Esophagus (tissue), 2 donors: ENCODE measurements around the gene PLD3. TPM values are rescaled to one million over a fixed set of nuclear protein-coding genes. Genes with fewer than 3 reads are reported as not detected.

ENCODE experiments used
- H3K27ac ChIP-seq, 2 donors: one replicate each; pipeline ENCODE4 v1.5.1; 2013; ENCODE audit warnings: low read depth in 2 of 2, mild to moderate bottlenecking in 2 of 2, inconsistent platforms in 1 of 2, low read length in 1 of 2, moderate library complexity in 1 of 2
- H3K27me3 ChIP-seq, 2 donors: one replicate each; pipeline ENCODE4 v1.6.1; 2013; ENCODE audit warnings: low read length in 2 of 2, control low read depth in 1 of 2, mild to moderate bottlenecking in 1 of 2; ENCODE audit not compliant: insufficient read depth in 2 of 2, control insufficient read depth in 1 of 2
- H3K36me3 ChIP-seq, 2 donors: one replicate each; pipeline ENCODE4 v1.6.1; 2013; ENCODE audit warnings: low read length in 1 of 2; ENCODE audit not compliant: control insufficient read depth in 2 of 2, insufficient read depth in 2 of 2
- H3K4me1 ChIP-seq, 2 donors: one replicate each; pipeline ENCODE4 v1.6.1; 2013; ENCODE audit warnings: low read length in 1 of 2; ENCODE audit not compliant: control insufficient read depth in 2 of 2, insufficient read depth in 2 of 2
- H3K4me3 ChIP-seq, 2 donors: one replicate each; pipeline ENCODE4 v1.5.1; 2013; ENCODE audit warnings: low read length in 2 of 2, mild to moderate bottlenecking in 2 of 2, low read depth in 1 of 2, moderate library complexity in 1 of 2
- H3K9me3 ChIP-seq, 2 donors: one replicate each; pipeline ENCODE4 v1.6.1; 2013; ENCODE audit warnings: mild to moderate bottlenecking in 2 of 2, low read depth in 1 of 2, low read length in 1 of 2, moderate library complexity in 1 of 2; ENCODE audit not compliant: control insufficient read depth in 2 of 2, insufficient read depth in 1 of 2
- WGBS, 2 donors: extraction: QIAGEN DNeasy Blood & Tissue Kit; methylation state at CpG; one replicate each; pipeline ENCODE4 v1.1.7; 2013; 5-methylcytosine and 5-hydroxymethylcytosine counted together
- polyA plus RNA-seq, 2 donors: library from polyadenylated mRNA; stranded (reverse); fragments of 200-250 nt; gene quantifications; one replicate each; pipeline ENCODE4 v1.2.3, GENCODE V29; 2013
- donor health status: healthy with polysubstance abuse.
- donor health status: Bipolar disorder and iron deficiency.

The PLD3 gene
- polyA plus RNA-seq, 2 donors: 46.6 to 60.1 TPM

DNA sequence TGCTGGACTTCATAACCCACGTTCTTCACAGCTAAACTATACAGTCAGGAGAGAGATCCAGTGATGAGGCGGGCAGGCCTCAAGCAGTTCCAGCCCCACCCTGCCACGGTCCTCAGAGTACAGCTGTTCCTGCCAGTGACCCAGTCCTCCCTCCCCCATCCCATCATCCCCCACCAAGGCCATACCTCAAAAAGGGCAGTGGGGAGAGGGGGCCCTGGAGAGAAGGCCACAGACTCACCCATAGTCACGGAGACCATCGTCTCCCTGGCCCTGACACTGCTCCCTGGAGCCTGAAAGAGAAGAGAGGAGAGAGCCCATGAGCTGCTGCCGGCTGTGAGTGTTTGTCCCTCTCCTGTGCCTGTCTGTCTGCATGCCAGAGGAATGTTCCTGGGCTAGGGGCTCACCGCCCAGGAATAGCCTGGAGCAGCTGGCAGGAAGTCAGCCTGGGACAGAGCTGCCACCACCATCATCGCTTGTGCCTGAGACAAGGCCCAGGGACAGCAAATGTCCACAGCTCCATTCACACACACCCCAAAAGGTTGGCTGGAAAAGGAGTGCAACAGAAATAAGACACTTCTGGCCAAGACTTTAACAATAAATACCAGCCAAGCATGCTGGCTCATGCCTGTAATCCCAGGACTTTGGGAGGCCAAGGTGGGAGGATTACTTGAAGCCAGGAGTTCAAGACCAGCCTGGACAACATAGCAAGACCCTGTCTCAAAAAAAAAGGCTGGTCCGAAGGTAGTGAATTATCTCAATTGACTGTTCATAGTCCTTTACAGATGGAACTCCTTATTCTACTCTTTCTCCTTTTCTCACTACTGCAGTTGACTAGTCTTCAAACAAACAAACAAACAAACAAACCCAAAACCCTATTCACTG is 6.7 kb upstream of the PLD3 start:
- Histone ChIP-seq H3K9me3 (no peaks in the 10 kb centered on the region), H3K27ac (peak overlapping the region; percentile 12 to 53), H3K36me3 (peaks cover 0 to 2% of the 10 kb centered on the region in 2 donors), H3K4me3 (no peak overlapping the region), H3K4me1 (peaks cover 0 to 3% of the 10 kb centered on the region in 2 donors), H3K27me3 (no peaks in the 10 kb centered on the region)
- 62 to 67% methylated on average over 9 of the region's 9 CpGs for WGBS, 2 donors

- no peak overlapping the region for H3K4me3 ChIP-seq
- 88 to 91% methylated on average over 10 to 11 of the region's 11 CpGs for WGBS, 2 donors
- H3K36me3 ChIP-seq: peaks cover 0 to 2% of the 10 kb centered on the region in 2 donors
- no peak overlapping the region for H3K27ac ChIP-seq
- no peaks in the 10 kb centered on the region for H3K27me3 ChIP-seq
- no peaks in the 10 kb centered on the region for H3K9me3 ChIP-seq
- peaks cover 0 to 3% of the 10 kb centered on the region in 2 donors for H3K4me1 ChIP-seq
Observed at GRCh38 chr19:40342644-40343311, 5.7 kb upstream of the PLD3 start.

- Histone ChIP-seq H3K4me1 (peaks cover 0 to 7% of the 10 kb centered on the region in 2 donors), H3K36me3 (peaks cover 0 to 2% of the 10 kb centered on the region in 2 donors), H3K27me3 (no peaks in the 10 kb centered on the region), H3K9me3 (no peaks in the 10 kb centered on the region), H3K27ac (peak overlapping the region in 1 of 2 donors; percentile 64), H3K4me3 (no peak overlapping the region)
- WGBS, 2 donors: 68 to 72% methylated on average over 7 of the region's 7 CpGs
Observed at GRCh38 chr19:40344422-40344821, 4.1 kb upstream of the PLD3 start.

GRCh38 chr19:40348961-40349507 is 539 bp downstream of the PLD3 start:
- H3K27me3 ChIP-seq: no peaks in the 10 kb centered on the region
- H3K4me3 ChIP-seq: peak overlapping the region; percentile 67 to 72
- H3K4me1 ChIP-seq: peaks cover 2 to 8% of the 10 kb centered on the region in 2 donors
- no peaks in the 10 kb centered on the region for H3K9me3 ChIP-seq
- no peaks in the 10 kb centered on the region for H3K36me3 ChIP-seq
- peak overlapping the region; percentile 53 to 76 for H3K27ac ChIP-seq
- WGBS, 2 donors: 10 to 14% methylated on average over 17 of the region's 17 CpGs

DNA sequence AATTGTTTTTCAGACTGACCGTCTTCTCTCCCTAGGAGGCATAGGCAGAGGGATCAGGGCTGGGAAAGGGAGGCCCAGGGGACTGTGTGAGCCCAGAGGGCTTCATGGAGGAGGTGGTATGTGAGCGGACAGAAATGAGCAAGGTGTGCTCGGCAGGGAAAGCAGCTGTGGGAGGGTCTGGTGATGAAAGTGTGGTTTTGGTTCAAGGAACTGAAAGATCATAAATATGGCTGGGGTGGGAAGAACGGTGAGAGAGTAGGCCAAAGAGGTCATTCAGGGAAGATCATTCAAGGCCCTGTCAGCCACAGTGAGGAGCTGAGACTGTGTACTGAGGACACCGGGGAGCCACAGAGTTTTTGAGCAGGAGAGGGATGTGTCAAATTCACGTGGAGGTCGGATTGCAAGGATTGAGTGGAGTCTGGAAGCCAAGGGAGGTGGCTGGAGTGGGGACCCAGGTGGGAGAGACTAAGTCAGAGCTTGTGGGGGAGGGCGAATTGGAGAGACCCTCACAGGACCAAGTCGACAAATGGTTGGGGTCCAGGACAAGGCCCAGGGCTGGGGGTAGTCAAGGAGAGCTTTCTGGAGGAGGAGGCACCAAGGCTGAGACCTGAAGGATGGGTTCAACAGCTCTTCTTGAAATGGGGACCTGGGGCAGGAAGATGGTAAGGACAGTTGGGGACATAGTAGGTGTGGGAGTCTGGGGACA is 7.6 kb downstream of the PLD3 start:
- 83 to 88% methylated on average over 9 of the region's 9 CpGs for WGBS, 2 donors
- Histone ChIP-seq H3K27ac (no peak overlapping the region), H3K4me1 (peaks cover 0 to 3% of the 10 kb centered on the region in 2 donors), H3K27me3 (no peaks in the 10 kb centered on the region), H3K9me3 (no peaks in the 10 kb centered on the region), H3K36me3 (no peaks in the 10 kb centered on the region), H3K4me3 (no peak overlapping the region)

DNA sequence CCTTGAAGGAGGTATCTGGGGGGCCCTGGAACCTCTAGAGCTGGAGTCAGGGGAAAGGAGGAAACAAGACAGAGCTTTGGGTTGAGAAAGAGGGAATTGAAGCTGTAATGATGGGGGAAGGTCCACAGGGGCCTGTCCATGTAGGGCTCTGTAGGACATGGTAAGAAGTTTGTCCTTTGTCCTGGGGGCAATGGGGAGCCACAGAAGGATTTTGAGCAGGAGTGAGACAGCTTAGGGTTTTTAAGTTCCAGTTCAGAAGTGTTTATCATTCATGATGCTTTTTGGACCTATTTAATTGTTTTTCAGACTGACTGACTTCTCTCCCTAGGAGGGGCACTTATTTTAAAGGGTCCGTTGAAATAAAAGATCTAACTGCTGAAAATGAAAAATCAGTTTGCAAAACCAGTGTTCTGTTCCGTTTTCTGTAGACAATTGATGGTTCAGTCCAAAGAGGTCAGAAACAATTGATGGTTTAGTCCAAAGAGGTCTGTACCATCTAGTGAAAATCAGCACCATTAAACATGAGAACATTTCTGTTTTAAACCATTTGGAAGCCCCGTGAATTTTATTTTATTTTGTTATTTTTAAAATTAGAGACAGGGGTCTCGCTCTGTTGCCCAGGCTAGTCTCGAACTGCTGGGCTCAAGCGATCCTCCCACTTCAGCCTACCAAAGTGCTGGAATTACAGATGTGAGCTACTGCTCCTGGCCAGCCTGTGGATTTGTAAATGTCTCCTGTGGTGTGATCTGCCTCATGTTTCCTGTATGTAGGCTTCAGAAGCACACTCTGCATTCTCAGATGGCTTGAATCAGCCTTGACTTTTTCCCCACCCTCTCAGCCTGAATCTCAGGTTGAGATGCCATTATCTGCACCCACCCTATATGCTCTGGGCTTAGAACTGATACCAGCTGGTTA is 8.4 kb downstream of the PLD3 start:
- Histone ChIP-seq H3K4me3 (no peak overlapping the region), H3K4me1 (peaks cover 0 to 2% of the 10 kb centered on the region in 2 donors), H3K27ac (no peak overlapping the region), H3K9me3 (no peaks in the 10 kb centered on the region), H3K27me3 (no peaks in the 10 kb centered on the region), H3K36me3 (no peaks in the 10 kb centered on the region)
- 86 to 93% methylated on average over 6 of the region's 6 CpGs for WGBS, 2 donors

GRCh38 chr19:40357640-40358039 is 9.1 kb downstream of the PLD3 start:
- WGBS, 2 donors: 81 to 84% methylated on average over 3 of the region's 3 CpGs
- H3K27ac ChIP-seq: no peak overlapping the region
- H3K9me3 ChIP-seq: no peaks in the 10 kb centered on the region
- H3K4me3 ChIP-seq: no peak overlapping the region
- no peaks in the 10 kb centered on the region for H3K36me3 ChIP-seq
- H3K27me3 ChIP-seq: no peaks in the 10 kb centered on the region
- peaks cover 0 to 2% of the 10 kb centered on the region in 2 donors for H3K4me1 ChIP-seq

DNA sequence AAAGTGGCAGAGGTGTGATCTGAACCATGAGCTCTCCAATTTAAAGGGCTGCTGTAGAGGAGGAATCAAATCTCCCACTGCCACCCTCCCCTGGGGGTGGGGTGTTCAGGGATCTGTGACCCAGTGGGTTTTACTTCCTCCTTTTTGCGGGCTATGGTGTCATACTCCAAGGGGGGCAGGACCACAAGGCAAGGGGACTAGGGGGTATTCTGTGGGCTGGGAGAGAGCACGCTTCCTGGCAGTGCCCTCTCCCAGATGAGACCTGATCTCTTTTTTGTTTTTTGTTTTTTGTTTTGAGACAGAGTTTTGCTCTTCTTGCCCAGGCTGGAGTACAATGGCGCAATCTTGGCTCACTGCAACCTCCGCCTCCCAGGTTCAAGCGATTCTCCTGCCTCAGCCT is 10.3 kb downstream of the PLD3 start:
- H3K9me3 ChIP-seq: no peaks in the 10 kb centered on the region
- peaks cover 0 to 2% of the 10 kb centered on the region in 2 donors for H3K4me1 ChIP-seq
- H3K36me3 ChIP-seq: no peaks in the 10 kb centered on the region
- no peak overlapping the region for H3K4me3 ChIP-seq
- no peaks in the 10 kb centered on the region for H3K27me3 ChIP-seq
- WGBS, 2 donors: 89 to 90% methylated on average over 5 of the region's 5 CpGs
- no peak overlapping the region for H3K27ac ChIP-seq
